Skin epidermis (tissue), 12 donors: ENCODE data around the gene TSPAN31.

Experiments
- H3K27ac ChIP-seq, 21 experiments: fragments of 200-600 bp; sonication (generic) in 11 of 21; one replicate each; pipeline ENCODE4 v1.5.0; 2020; ENCODE audit warnings: mild to moderate bottlenecking in 3 of 21, inconsistent platforms in 2 of 21, moderate library complexity in 2 of 21
- H3K4me3 ChIP-seq, 7 experiments: fragments of 200-600 bp; sonication (generic) in 2 of 7; one replicate each; pipeline ENCODE4 v1.5.0; 2020; ENCODE audit warnings: inconsistent platforms in 2 of 7, mild to moderate bottlenecking in 2 of 7, moderate library complexity in 1 of 7

Gene TSPAN31

GRCh38 chr12:57777367-57777766 is 32.5 kb downstream of the TSPAN31 start:
- Histone ChIP-seq H3K4me3 (no peak overlapping the region), H3K27ac (peak overlapping the region in 1 of 21 experiments; percentile 4)

GRCh38 chr12:57777911-57778310 is 33.1 kb downstream of the TSPAN31 start:
- H3K4me3 ChIP-seq, result no peak overlapping the region
- no peak overlapping the region for H3K27ac ChIP-seq

GRCh38 chr12:57779736-57780135 is 34.9 kb downstream of the TSPAN31 start:
- H3K4me3 ChIP-seq, result no peak overlapping the region
- H3K27ac ChIP-seq, result peak overlapping the region in 4 of 21 experiments; percentile 6 to 89 (median 36)

GRCh38 chr12:57780284-57780897 is 35.6 kb downstream of the TSPAN31 start:
- H3K4me3 ChIP-seq, result no peak overlapping the region
- H3K27ac ChIP-seq, result peak overlapping the region in 12 of 21 experiments; percentile 6 to 89 (median 38)

GRCh38 chr12:57781244-57781643 is 36.4 kb downstream of the TSPAN31 start:
- Histone ChIP-seq H3K4me3 (no peak overlapping the region), H3K27ac (peak overlapping the region in 11 of 21 experiments; percentile 6 to 89 (median 37))

- H3K27ac ChIP-seq, result peak overlapping the region in 11 of 21 experiments; percentile 8 to 89 (median 38)
Measured at GRCh38 chr12:57781801-57782200, 37.0 kb downstream of the TSPAN31 start.

GRCh38 chr12:57782243-57782607 is 37.4 kb downstream of the TSPAN31 start:
- Histone ChIP-seq H3K4me3 (peak overlapping the region in 4 of 7 experiments; percentile 65 to 99 (median 84)), H3K27ac (peak overlapping the region in 12 of 21 experiments; percentile 8 to 89 (median 84))

More at GRCh38 chr12:57781801-57782200, 37.0 kb downstream of the TSPAN31 start:
- no peak overlapping the region for H3K4me3 ChIP-seq

- H3K4me3 ChIP-seq, result peak within 1 kb of the TSS; percentile 65 to 99 (median 77)
- H3K27ac ChIP-seq, result peak within 1 kb of the TSS; percentile 29 to 89 (median 83)
Measured at GRCh38 chr12:57782608-57783465, 38.0 kb downstream of the TSPAN31 start, which contains the start of gene TSFM. TSS of gene TSFM (plus strand) at chr12:57782787. CDS start at chr12:57782802, 15 bp downstream.

GRCh38 chr12:57783466-57783801 is 38.6 kb downstream of the TSPAN31 start:
- H3K27ac ChIP-seq, result peak overlapping the region in 13 of 21 experiments; percentile 58 to 89 (median 85)
- peak overlapping the region; percentile 65 to 99 (median 77) for H3K4me3 ChIP-seq

GRCh38 chr12:57783861-57784260 is 39.0 kb downstream of the TSPAN31 start:
- peak overlapping the region in 4 of 7 experiments; percentile 65 to 99 (median 94) for H3K4me3 ChIP-seq
- peak overlapping the region in 1 of 21 experiments; percentile 89 for H3K27ac ChIP-seq

- Histone ChIP-seq H3K4me3 (no peak overlapping the region), H3K27ac (peak overlapping the region in 11 of 21 experiments; percentile 47 to 74 (median 60))
Measured at GRCh38 chr12:57793920-57794319, 49.1 kb downstream of the TSPAN31 start.

- no peak overlapping the region for H3K4me3 ChIP-seq
- H3K27ac ChIP-seq, result peak overlapping the region in 4 of 21 experiments; percentile 54 to 74 (median 70)
Measured at GRCh38 chr12:57795354-57795753, 50.5 kb downstream of the TSPAN31 start.

GRCh38 chr12:57796996-57797395 is 52.2 kb downstream of the TSPAN31 start:
- Histone ChIP-seq H3K4me3 (no peak overlapping the region), H3K27ac (peak overlapping the region in 3 of 21 experiments; percentile 26 to 35 (median 32))

- no peak overlapping the region for H3K4me3 ChIP-seq
- peak overlapping the region in 6 of 21 experiments; percentile 11 to 47 (median 29) for H3K27ac ChIP-seq
Measured at GRCh38 chr12:57797933-57798332, 53.1 kb downstream of the TSPAN31 start.
